ENCODE results near the gene SERPINB5.

GRCh38 chr18:63480476-63480875 lies 3.7 kb downstream of the SERPINB5 start:
- no peak for TF ChIP-seq POLR2A (IDR thresholded peaks at IDR 0.05; ENCODE audit: low read depth, low read length)
- TF ChIP-seq POLR2AphosphoS5 (IDR thresholded peaks at IDR 0.05; ENCODE audit: low read depth, low read length): no peak

All from GM12891 (cell line).